ENCODE results near the gene SPINK1. TPM values are rescaled to one million over a fixed set of nuclear protein-coding genes. Genes with fewer than 3 reads are reported as not detected.
A peak's percentile ranks its signal among the peaks of the same experiment; 100 is the strongest.

Gene SPINK1
- total and polyA plus RNA-seq, 2 donors (not counting 1 experiment from before 2014, with no cell fraction given): not detected

- Histone ChIP-seq H2AFZ (ENCODE audit: low read length) (no peak overlapping the region), H3K27ac (ENCODE audit: insufficient read depth, low read length) (no peak overlapping the region), H4K20me1 (ENCODE audit: control insufficient read depth, extremely low read depth, insufficient read depth, low read length) (no peaks in the 10 kb centered on the region), H3K4me1 (ENCODE audit: control insufficient read depth, extremely low read depth, insufficient read depth, low read length) (no peaks in the 10 kb centered on the region), H3K4me2 (ENCODE audit: extremely low read depth, insufficient read depth, low read length) (no peak overlapping the region), H3K9ac (ENCODE audit: insufficient read depth, low read length) (no peak overlapping the region), H3K36me3 (ENCODE audit: control insufficient read depth, insufficient read depth, low read length) (no peaks in the 10 kb centered on the region), H3K27me3 (ENCODE audit: control insufficient read depth, insufficient read depth, low read length) (no peaks in the 10 kb centered on the region), H3K4me3 (replicated peaks in 1 of 4; ENCODE audit: control extremely low read depth in 1 of 4, insufficient read depth in 1 of 4, low read depth in 3 of 4, low read length in 4 of 4) (no peak overlapping the region), H3K79me2 (ENCODE audit: control insufficient read depth, insufficient read depth, low read length) (no peaks in the 10 kb centered on the region), H3K9me3 (ENCODE audit: control insufficient read depth, insufficient read depth, low read depth, low read length) (no peaks in the 10 kb centered on the region)
- DNase-seq (ENCODE audit: low read depth in 2 of 2): peak in 1 of 2 donors; percentile 47
- TF ChIP-seq EZH2 (IDR thresholded peaks at IDR 0.05; ENCODE audit: low read length, missing control alignments) (no peak), CTCF (conservative IDR thresholded peaks at IDR 0.05 in 1 of 2, IDR thresholded peaks at IDR 0.05 in 1 of 2; ENCODE audit: low read depth in 1 of 2, low read length in 2 of 2) (no peak)
Observed at GRCh38 chr5:147836439-147836838, 5.0 kb upstream of the SPINK1 start.

GRCh38 chr5:147835386-147835798 lies 3.9 kb upstream of the SPINK1 start:
- no peaks in the 10 kb centered on the region for H3K79me2 ChIP-seq (ENCODE audit: control insufficient read depth, insufficient read depth, low read length)
- H3K4me2 ChIP-seq (ENCODE audit: extremely low read depth, insufficient read depth, low read length): no peak overlapping the region
- H3K9ac ChIP-seq (ENCODE audit: insufficient read depth, low read length): no peak overlapping the region
- no peak for TF ChIP-seq CTCF (conservative IDR thresholded peaks at IDR 0.05 in 1 of 2, IDR thresholded peaks at IDR 0.05 in 1 of 2; ENCODE audit: low read depth in 1 of 2, low read length in 2 of 2)
- no peak for TF ChIP-seq EZH2 (IDR thresholded peaks at IDR 0.05; ENCODE audit: low read length, missing control alignments)
- no peaks in the 10 kb centered on the region for H3K36me3 ChIP-seq (ENCODE audit: control insufficient read depth, insufficient read depth, low read length)
- H3K27ac ChIP-seq (ENCODE audit: insufficient read depth, low read length): no peak overlapping the region
- H2AFZ ChIP-seq (ENCODE audit: low read length): no peak overlapping the region
- no peaks in the 10 kb centered on the region for H3K4me1 ChIP-seq (ENCODE audit: control insufficient read depth, extremely low read depth, insufficient read depth, low read length)
- H4K20me1 ChIP-seq (ENCODE audit: control insufficient read depth, extremely low read depth, insufficient read depth, low read length): no peaks in the 10 kb centered on the region
- no peak overlapping the region for H3K4me3 ChIP-seq (replicated peaks in 1 of 4; ENCODE audit: control extremely low read depth in 1 of 4, insufficient read depth in 1 of 4, low read depth in 3 of 4, low read length in 4 of 4)
- no peaks in the 10 kb centered on the region for H3K9me3 ChIP-seq (ENCODE audit: control insufficient read depth, insufficient read depth, low read depth, low read length)
- peak; percentile 13 to 31 for DNase-seq (ENCODE audit: low read depth in 2 of 2)
- H3K27me3 ChIP-seq (ENCODE audit: control insufficient read depth, insufficient read depth, low read length): no peaks in the 10 kb centered on the region

GRCh38 chr5:147832541-147832940 lies 1.1 kb upstream of the SPINK1 start:
- no peak for TF ChIP-seq CTCF (conservative IDR thresholded peaks at IDR 0.05 in 1 of 2, IDR thresholded peaks at IDR 0.05 in 1 of 2; ENCODE audit: low read depth in 1 of 2, low read length in 2 of 2)
- TF ChIP-seq EZH2 (IDR thresholded peaks at IDR 0.05; ENCODE audit: low read length, missing control alignments): no peak
- no peak overlapping the region for H3K9ac ChIP-seq (ENCODE audit: insufficient read depth, low read length)

More at GRCh38 chr5:147832541-147832940, 1.1 kb upstream of the SPINK1 start:
- Histone ChIP-seq H3K27ac (ENCODE audit: insufficient read depth, low read length) (no peak overlapping the region), H3K36me3 (ENCODE audit: control insufficient read depth, insufficient read depth, low read length) (no peaks in the 10 kb centered on the region), H3K27me3 (ENCODE audit: control insufficient read depth, insufficient read depth, low read length) (no peaks in the 10 kb centered on the region), H2AFZ (ENCODE audit: low read length) (no peak overlapping the region), H3K4me2 (ENCODE audit: extremely low read depth, insufficient read depth, low read length) (no peak overlapping the region), H3K9me3 (ENCODE audit: control insufficient read depth, insufficient read depth, low read depth, low read length) (no peaks in the 10 kb centered on the region), H3K4me3 (replicated peaks in 1 of 4; ENCODE audit: control extremely low read depth in 1 of 4, insufficient read depth in 1 of 4, low read depth in 3 of 4, low read length in 4 of 4) (no peak overlapping the region), H3K79me2 (ENCODE audit: control insufficient read depth, insufficient read depth, low read length) (no peaks in the 10 kb centered on the region), H3K4me1 (ENCODE audit: control insufficient read depth, extremely low read depth, insufficient read depth, low read length) (no peaks in the 10 kb centered on the region), H4K20me1 (ENCODE audit: control insufficient read depth, extremely low read depth, insufficient read depth, low read length) (no peaks in the 10 kb centered on the region)
- no peak for DNase-seq (ENCODE audit: low read depth in 2 of 2)

Data from fibroblast of lung (primary cell).